ENCODE measurements around the gene UBL3. TPM values are rescaled to one million over a fixed set of nuclear protein-coding genes. Genes with fewer than 3 reads are reported as not detected.

Gene UBL3
- polyA plus RNA-seq, 1 donor (not counting 4 experiments of a cell fraction or from before 2014, with no cell fraction given) = 10.5 TPM

DNA sequence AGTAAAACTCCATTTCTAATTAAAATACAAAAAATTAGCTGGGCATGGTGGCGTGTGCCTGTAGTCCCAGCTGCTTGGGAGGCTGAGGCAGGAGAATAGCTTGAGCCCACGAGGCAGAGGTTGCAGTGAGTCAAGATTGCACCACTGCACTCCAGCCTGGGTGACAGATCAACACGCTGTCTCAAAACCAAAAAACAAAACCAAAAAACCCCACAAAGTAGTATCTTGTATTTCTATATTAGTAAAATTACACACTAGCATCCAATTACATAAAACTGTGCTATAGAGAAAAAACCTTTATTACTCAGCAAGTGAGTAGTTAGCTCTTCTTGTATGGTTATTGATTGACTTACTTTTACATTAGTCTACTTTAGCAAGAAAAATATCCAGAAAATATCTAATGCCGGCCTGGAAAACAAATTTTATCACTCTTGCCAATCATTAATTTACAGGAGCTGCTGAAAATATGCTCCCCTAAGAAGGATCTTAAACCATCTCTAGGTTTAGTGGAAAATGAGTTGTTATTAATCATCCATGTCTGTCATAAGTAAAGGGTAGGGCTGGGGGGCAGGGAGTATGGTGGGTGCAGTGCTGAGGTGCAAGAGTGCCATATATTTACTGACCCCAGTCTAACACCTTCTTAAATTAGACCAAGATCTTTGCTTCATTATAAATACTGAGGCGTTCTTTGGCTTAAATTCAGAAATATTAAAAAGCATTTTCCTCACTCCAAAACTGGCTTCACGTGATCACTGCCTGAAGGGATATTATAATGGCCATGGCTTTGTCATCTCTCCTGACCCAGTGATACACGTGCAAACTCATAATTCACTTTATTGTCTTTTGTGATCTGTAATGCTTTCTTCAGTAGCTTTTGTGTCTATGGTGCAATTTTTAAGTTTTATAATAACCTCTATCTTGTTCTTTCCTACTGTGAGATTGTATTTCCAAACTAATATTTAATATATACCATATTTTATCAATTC is 44.1 kb downstream of the UBL3 start:
- H3K4me1 ChIP-seq (ENCODE audit: control insufficient read depth, extremely low read depth, insufficient read depth, low read length) = no peaks in the 10 kb centered on the region
- H3K9me3 ChIP-seq (ENCODE audit: control insufficient read depth, low read depth, low read length) = no peaks in the 10 kb centered on the region
- peaks cover 6% of the 10 kb centered on the region for H3K79me2 ChIP-seq (ENCODE audit: control insufficient read depth, insufficient read depth, low read length)
- FAIRE-seq (peak; percentile 34), DNase-seq (ENCODE audit: low read depth, low spot score) (no peak)
- H2AFZ ChIP-seq (ENCODE audit: control insufficient read depth, low read length) = no peak overlapping the region
- H3K4me2 ChIP-seq (ENCODE audit: control insufficient read depth, extremely low read depth, insufficient read depth, low read depth, low read length) = no peak overlapping the region
- H4K20me1 ChIP-seq (ENCODE audit: control insufficient read depth, extremely low read depth, insufficient read depth, low read length) = peaks cover 2% of the 10 kb centered on the region
- H3K9ac ChIP-seq (ENCODE audit: control insufficient read depth, extremely low read depth, insufficient read depth, low read length) = no peak overlapping the region
- no peak overlapping the region for H3K27ac ChIP-seq (ENCODE audit: control insufficient read depth, insufficient read depth, low read length)
- H3K4me3 ChIP-seq (ENCODE audit: control insufficient read depth in 2 of 3, extremely low read depth in 1 of 3, insufficient read depth in 2 of 3, low read depth in 1 of 3, low read length in 3 of 3) = no peak overlapping the region
- no peaks in the 10 kb centered on the region for H3K36me3 ChIP-seq (ENCODE audit: control insufficient read depth in 2 of 2, extremely low read depth in 1 of 2, insufficient read depth in 2 of 2, low read length in 2 of 2)
- TF ChIP-seq, protein P1, sequence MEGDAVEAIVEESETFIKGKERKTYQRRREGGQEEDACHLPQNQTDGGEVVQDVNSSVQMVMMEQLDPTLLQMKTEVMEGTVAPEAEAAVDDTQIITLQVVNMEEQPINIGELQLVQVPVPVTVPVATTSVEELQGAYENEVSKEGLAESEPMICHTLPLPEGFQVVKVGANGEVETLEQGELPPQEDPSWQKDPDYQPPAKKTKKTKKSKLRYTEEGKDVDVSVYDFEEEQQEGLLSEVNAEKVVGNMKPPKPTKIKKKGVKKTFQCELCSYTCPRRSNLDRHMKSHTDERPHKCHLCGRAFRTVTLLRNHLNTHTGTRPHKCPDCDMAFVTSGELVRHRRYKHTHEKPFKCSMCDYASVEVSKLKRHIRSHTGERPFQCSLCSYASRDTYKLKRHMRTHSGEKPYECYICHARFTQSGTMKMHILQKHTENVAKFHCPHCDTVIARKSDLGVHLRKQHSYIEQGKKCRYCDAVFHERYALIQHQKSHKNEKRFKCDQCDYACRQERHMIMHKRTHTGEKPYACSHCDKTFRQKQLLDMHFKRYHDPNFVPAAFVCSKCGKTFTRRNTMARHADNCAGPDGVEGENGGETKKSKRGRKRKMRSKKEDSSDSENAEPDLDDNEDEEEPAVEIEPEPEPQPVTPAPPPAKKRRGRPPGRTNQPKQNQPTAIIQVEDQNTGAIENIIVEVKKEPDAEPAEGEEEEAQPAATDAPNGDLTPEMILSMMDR (optimal IDR thresholded peaks at IDR 0.05 in 1 of 3, IDR thresholded peaks at IDR 0.05 in 1 of 3, conservative IDR thresholded peaks at IDR 0.05 in 1 of 3; ENCODE audit: extremely low read depth in 1 of 3, insufficient read depth in 2 of 3, low read length in 3 of 3) = no peak
- no peak for TF ChIP-seq EZH2 (IDR thresholded peaks at IDR 0.05; ENCODE audit: low read length)
- no peaks in the 10 kb centered on the region for H3K27me3 ChIP-seq (ENCODE audit: control insufficient read depth, extremely low read depth, insufficient read depth, low read length)
- no peaks in the 10 kb centered on the region for H3K9me1 ChIP-seq (ENCODE audit: control insufficient read depth, extremely low read depth, insufficient read depth, low read length)
- dilution Hi-C loops (cut with MboI; ENCODE audit: extremely low pct_ligation_motif_present, low sequenced_read_pairs) = no loop called here

DNA sequence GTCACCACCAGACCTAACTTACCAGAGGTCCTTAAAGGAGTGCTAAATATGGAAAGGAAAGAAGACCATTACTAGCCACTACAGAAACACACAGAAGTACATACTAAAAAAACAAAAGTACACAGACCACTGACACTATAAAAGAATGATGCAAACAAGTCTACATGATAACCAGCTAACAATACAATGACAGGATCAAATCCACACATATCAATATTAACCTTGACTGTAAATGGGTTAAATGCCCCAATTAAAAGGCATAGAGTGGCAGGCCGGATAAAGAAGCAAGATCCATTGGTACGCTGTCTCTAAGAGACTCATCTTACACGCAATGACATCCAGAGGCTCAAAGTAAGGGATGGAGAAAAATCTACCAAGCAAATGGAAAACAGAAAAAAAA is 47.2 kb downstream of the UBL3 start:
- dilution Hi-C loops (cut with MboI; ENCODE audit: extremely low pct_ligation_motif_present, low sequenced_read_pairs) = no loop called here
- Histone ChIP-seq H3K9me3 (ENCODE audit: control insufficient read depth, low read depth, low read length) (no peaks in the 10 kb centered on the region), H4K20me1 (ENCODE audit: control insufficient read depth, extremely low read depth, insufficient read depth, low read length) (peaks cover 2% of the 10 kb centered on the region), H3K36me3 (ENCODE audit: control insufficient read depth in 2 of 2, extremely low read depth in 1 of 2, insufficient read depth in 2 of 2, low read length in 2 of 2) (no peaks in the 10 kb centered on the region), H2AFZ (ENCODE audit: control insufficient read depth, low read length) (no peak overlapping the region), H3K9ac (ENCODE audit: control insufficient read depth, extremely low read depth, insufficient read depth, low read length) (no peak overlapping the region), H3K27ac (ENCODE audit: control insufficient read depth, insufficient read depth, low read length) (no peak overlapping the region), H3K4me2 (ENCODE audit: control insufficient read depth, extremely low read depth, insufficient read depth, low read depth, low read length) (no peak overlapping the region), H3K79me2 (ENCODE audit: control insufficient read depth, insufficient read depth, low read length) (peaks cover 9% of the 10 kb centered on the region), H3K4me3 (ENCODE audit: control insufficient read depth in 2 of 3, extremely low read depth in 1 of 3, insufficient read depth in 2 of 3, low read depth in 1 of 3, low read length in 3 of 3) (no peak overlapping the region), H3K4me1 (ENCODE audit: control insufficient read depth, extremely low read depth, insufficient read depth, low read length) (no peaks in the 10 kb centered on the region), H3K27me3 (ENCODE audit: control insufficient read depth, extremely low read depth, insufficient read depth, low read length) (no peaks in the 10 kb centered on the region), H3K9me1 (ENCODE audit: control insufficient read depth, extremely low read depth, insufficient read depth, low read length) (no peaks in the 10 kb centered on the region)
- FAIRE-seq (no peak), DNase-seq (ENCODE audit: low read depth, low spot score) (no peak)
- TF ChIP-seq, protein P1 (optimal IDR thresholded peaks at IDR 0.05 in 1 of 3, IDR thresholded peaks at IDR 0.05 in 1 of 3, conservative IDR thresholded peaks at IDR 0.05 in 1 of 3; ENCODE audit: extremely low read depth in 1 of 3, insufficient read depth in 2 of 3, low read length in 3 of 3) = no peak
- TF ChIP-seq EZH2 (IDR thresholded peaks at IDR 0.05; ENCODE audit: low read length) = no peak
